HG02943 (cell line): ENCODE data around the gene ZNF534.
"Not testable (repeated sequence)": the region's sequence is repeated elsewhere in the genome, so short reads cannot be mapped to it uniquely, and the experiment has no call there.

Experiments
- ATAC-seq: cut with Tn5 transposase; IDR thresholded peaks from one replicate; pipeline ENCODE4 v1.9.1; 2021; ENCODE audit warnings: mild to moderate bottlenecking, low read depth, moderate library complexity; ENCODE audit not compliant: unreplicated experiment

Gene ZNF534

DNA sequence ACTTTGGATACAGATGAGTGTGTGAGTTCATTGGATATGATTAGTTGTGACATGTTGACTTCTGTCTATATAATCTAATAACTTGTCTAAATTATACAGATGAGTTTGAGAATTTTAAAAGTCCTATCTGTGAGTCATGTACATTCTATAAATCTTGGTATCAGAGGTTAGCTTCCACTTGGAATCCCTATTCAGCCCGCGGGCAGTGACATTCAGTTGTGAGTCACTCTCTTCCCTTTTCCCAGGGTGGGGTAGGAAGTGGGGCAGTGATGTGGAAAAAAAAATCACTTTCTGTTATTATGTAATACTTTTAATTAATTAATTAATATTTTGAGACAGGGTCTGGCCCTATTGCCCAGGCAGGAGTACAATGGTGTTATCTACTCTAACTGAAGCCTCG lies 65.6 kb downstream of the ZNF534 start:
- ATAC-seq = no peak

- no peak for ATAC-seq
These were observed 69.6 kb downstream of the ZNF534 start for GRCh38 chr19:52498571-52498970.

DNA sequence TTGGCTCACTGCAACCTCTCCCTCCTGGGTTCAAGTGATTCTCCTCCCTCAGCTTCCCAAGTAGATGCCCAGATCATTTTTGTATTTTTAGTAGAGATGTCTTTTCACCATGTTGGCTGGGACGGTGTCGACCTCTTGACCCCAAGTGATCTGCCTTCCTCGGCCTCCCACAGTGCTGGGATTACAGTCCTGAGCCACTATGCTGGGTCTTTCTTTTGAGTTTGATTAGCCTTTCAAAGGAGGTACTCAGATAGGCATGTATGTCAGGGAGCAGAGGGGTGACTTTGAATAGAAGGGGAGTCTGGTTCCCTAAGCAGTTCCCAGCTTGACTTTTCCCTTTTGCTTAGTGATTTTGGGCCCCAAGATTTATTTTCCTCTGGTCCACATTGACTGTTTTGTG lies 71.5 kb downstream of the ZNF534 start:
- ATAC-seq = not testable (repeated sequence)

DNA sequence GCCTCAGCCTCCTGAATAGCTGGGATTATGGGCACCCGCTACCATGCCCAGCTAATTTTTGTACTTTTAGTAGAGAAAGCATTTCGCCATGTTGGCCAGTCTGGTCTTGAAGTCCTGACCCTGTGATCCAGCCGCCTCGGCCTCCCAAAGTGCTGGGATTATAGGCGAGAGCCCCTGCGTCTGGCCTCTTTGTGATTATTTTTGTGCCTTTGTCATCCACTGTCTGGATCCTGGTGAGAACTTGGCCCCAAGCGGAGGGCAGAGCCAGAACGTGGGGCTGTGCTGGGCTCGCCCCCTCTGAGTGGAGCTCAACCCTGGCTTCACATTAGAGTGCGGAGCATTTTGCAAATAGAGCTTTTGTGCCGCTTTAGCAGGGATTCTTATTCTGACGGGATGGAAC lies 72.0 kb downstream of the ZNF534 start:
- not testable (repeated sequence) for ATAC-seq
